ENCODE measurements around the gene CAMK2N1.

Gene CAMK2N1

DNA sequence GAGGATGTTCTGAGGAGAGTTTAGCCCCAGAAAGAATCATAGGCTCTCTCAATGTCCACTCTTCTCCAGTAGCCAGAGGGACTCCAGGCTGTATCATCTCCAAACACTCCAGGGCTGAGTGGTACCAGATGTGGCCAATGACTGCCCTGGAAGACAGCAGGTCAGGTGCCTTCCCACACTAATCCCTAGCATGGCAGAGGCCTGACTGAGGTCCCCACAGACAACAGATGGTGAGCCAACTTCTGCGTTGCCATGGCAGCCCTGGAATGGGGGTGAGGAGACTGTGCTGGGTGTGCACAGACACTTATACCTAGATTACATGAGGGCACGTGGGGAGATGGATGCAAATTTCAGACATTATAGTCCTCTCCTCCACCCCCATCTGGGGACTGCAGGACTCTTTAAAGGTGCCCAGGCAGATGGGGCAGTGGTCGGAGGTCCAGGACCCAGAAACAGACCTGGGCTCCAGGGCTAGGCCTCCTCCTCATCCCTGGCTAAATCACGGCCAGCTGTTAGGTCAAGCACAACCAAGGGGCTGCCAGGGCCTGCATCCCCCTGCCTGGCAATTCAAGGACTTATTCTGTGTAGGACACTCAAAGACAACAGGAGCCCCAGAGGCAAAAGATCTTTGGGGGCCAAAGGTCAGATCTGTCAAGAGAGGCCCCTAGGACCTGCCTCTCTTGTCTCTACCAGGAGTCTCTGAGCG, 42.9 kb downstream of the CAMK2N1 start:
- no peak for DNase-seq

DNA sequence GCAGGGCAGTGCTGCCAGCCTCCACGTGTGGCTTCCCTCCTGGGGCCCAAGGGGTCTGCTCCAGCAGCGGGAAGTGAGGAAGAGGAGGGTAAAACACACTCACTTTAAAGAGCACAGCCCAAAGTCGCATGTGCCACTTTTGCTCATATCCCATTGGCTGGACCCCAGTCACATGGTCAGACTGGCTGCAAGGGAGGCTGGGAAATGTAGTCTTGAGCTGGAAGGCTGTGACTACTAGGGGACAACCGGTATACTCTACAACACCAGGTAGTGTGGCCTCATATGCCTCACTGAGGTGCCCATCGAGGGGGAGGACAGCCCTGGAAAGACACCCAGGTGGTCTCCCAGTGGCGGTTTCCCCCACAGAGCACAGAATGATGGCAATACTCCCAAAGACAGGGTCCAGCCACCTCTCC, 45.2 kb downstream of the CAMK2N1 start:
- no peak for DNase-seq

GRCh38 chr1:20439282-20439681, 46.7 kb downstream of the CAMK2N1 start:
- no peak for DNase-seq

DNA sequence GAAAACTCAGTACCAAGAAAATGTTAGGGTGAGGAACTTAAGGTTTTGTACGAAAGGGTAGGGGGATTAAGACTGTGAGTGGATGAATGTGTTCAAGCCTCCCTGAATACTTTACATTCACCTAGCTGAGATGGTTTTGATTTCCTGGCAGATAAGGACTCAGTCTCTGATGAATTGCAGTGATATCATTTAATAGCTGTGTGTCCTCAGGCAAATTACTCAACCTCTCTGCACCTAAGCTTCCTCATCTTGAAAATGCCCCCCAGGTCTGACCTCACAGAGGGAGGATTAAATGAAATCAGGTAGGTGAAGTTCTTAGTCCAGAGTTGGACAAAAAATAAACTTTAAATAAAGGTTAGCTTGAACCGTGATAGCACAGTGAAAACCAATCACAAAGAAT, 48.4 kb downstream of the CAMK2N1 start:
- no peak for DNase-seq

- no peak for DNase-seq
These were observed 53.1 kb downstream of the CAMK2N1 start for GRCh38 chr1:20432891-20433290.
